ENCODE results near the gene ARFIP1. TPM values are rescaled to one million over a fixed set of nuclear protein-coding genes. Genes with fewer than 3 reads are reported as not detected.

Gene ARFIP1
- total RNA-seq, 1 experiment from 2014 or later: 32.7 TPM

DNA sequence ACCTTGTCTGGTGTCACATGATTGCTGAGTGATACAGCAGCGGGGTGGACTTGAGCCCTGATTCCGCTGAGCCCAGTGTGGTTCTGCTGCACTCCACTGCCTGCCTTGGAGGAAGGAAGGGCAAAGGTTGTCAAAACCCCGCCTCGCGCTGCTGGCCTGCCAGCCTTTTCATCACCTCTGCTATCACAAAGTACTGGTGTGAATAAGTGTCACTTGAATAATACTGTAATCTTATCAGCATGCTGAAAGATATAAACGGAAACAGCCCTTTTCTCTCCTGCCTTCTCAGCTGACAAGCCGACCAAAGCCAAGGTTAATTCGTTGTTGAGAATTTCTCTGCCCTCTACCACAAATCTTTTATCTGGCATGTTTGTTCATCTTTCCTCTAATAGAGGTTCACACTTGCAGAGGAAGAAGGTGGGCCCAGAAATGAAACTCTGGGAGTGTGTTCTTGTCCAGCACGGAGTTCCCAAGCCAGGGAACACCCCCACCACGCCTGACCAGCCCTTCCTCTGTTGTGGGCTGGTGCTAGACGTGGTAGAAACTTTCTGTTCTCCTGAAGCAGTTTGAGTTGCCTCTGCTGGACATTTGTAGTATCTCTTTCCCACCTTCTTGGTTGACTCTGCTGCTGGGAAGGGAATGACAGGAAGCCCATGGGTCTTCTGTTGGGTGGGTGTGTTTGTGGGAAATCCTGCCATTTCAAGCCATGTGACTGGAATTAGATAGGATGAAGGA lies 177.8 kb downstream of the ARFIP1 start:
- no TSS peak for BruUV-seq (replicated peaks)
- Histone ChIP-seq H3K79me2 (ENCODE audit: insufficient read depth, low read length) (no peaks in the 10 kb centered on the region), H2AFZ (ENCODE audit: low read depth, low read length, poor library complexity, severe bottlenecking) (no peak overlapping the region), H3K4me2 (ENCODE audit: low read length) (no peak overlapping the region), H3K9me3 (ENCODE audit: control insufficient read depth in 1 of 2, insufficient read depth in 1 of 2, low read depth in 1 of 2, low read length in 2 of 2) (no peaks in the 10 kb centered on the region), H3K4me3 (replicated peaks in 1 of 2; ENCODE audit: low read depth in 1 of 2, low read length in 2 of 2) (no peak overlapping the region), H3K4me1 (ENCODE audit: control insufficient read depth in 1 of 2, insufficient read depth in 2 of 2, low read length in 2 of 2) (peaks cover 0 to 10% of the 10 kb centered on the region in 2 experiments; a peak in 2 of 4 replicates), H3K9me2 (ENCODE audit: insufficient read depth) (no peaks in the 10 kb centered on the region), H4K20me1 (ENCODE audit: insufficient read depth) (no peaks in the 10 kb centered on the region), H3K27me3 (ENCODE audit: insufficient read depth, low read length) (no peaks in the 10 kb centered on the region), H3K9ac (ENCODE audit: low read length) (no peak overlapping the region), H3K36me3 (ENCODE audit: control insufficient read depth in 1 of 2, insufficient read depth in 2 of 2, low read length in 2 of 2) (no peaks in the 10 kb centered on the region), H3K27ac (ENCODE audit: low read depth, low read length) (no peak overlapping the region)
- intact Hi-C loops (cut with micrococcal nuclease): no loop called here
- TF ChIP-seq EZH2phosphoT487 (IDR thresholded peaks at IDR 0.05; ENCODE audit: borderline replicate concordance) (no peak), POLR2A (IDR thresholded peaks at IDR 0.05; ENCODE audit: borderline replicate concordance, extremely low read depth, insufficient read depth, insufficient read length) (no peak)
- RAD21 ChIA-PET (ENCODE audit: low non-redundant PET in 1 of 2, low total read pairs in 2 of 2, uncharacterized antibody in 2 of 2, unreplicated experiment in 2 of 2): no interaction called here
- CTCF ChIA-PET: no interaction called here
- POLR2A ChIA-PET: no interaction called here
- ATAC-seq: peak; percentile 57
- no peak for DNase-seq (ENCODE audit: low read depth, low spot score)

DNA sequence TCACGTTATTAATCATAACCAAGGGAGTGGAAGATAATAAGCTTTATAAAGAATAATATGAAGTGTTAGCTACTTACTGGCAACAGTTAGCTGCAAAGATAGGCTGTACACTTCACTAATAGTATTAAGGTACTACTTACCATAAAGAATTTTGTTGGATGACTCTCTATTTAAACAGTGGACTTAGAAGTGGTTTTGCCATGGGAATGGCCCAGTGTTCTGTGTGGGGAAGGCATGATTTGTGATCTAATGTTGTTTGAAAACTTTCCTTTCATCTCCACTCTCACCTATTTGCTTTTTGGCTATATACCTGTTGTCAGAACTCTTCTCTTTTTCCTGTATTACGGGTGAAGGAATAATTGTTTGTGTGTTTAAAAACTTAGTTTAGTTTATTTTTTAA lies 179.3 kb downstream of the ARFIP1 start:
- POLR2A ChIA-PET: no interaction called here
- no TSS peak for BruUV-seq (replicated peaks)
- Histone ChIP-seq H3K79me2 (ENCODE audit: insufficient read depth, low read length) (no peaks in the 10 kb centered on the region), H2AFZ (ENCODE audit: low read depth, low read length, poor library complexity, severe bottlenecking) (no peak overlapping the region), H4K20me1 (ENCODE audit: insufficient read depth) (no peaks in the 10 kb centered on the region), H3K27me3 (ENCODE audit: insufficient read depth, low read length) (no peaks in the 10 kb centered on the region), H3K9ac (ENCODE audit: low read length) (no peak overlapping the region), H3K36me3 (ENCODE audit: control insufficient read depth in 1 of 2, insufficient read depth in 2 of 2, low read length in 2 of 2) (no peaks in the 10 kb centered on the region), H3K4me3 (replicated peaks in 1 of 2; ENCODE audit: low read depth in 1 of 2, low read length in 2 of 2) (no peak overlapping the region), H3K27ac (ENCODE audit: low read depth, low read length) (no peak overlapping the region), H3K9me3 (ENCODE audit: control insufficient read depth in 1 of 2, insufficient read depth in 1 of 2, low read depth in 1 of 2, low read length in 2 of 2) (no peaks in the 10 kb centered on the region), H3K4me1 (ENCODE audit: control insufficient read depth in 1 of 2, insufficient read depth in 2 of 2, low read length in 2 of 2) (peaks cover 0 to 2% of the 10 kb centered on the region in 2 experiments; a peak in 1 of 4 replicates), H3K4me2 (ENCODE audit: low read length) (no peak overlapping the region), H3K9me2 (ENCODE audit: insufficient read depth) (no peaks in the 10 kb centered on the region)
- TF ChIP-seq EGR1 (IDR thresholded peaks at IDR 0.05; ENCODE audit: low read depth): no peak
- no peak for TF ChIP-seq ZNF274 (IDR thresholded peaks at IDR 0.05; ENCODE audit: low read depth, low read length)
- TF ChIP-seq TCF7L2 (IDR thresholded peaks at IDR 0.05; ENCODE audit: borderline replicate concordance, extremely low read depth, insufficient read depth, insufficient read length): no peak
- TF ChIP-seq POLR2A (IDR thresholded peaks at IDR 0.05; ENCODE audit: borderline replicate concordance, extremely low read depth, insufficient read depth, insufficient read length): no peak
- TF ChIP-seq, protein P1, sequence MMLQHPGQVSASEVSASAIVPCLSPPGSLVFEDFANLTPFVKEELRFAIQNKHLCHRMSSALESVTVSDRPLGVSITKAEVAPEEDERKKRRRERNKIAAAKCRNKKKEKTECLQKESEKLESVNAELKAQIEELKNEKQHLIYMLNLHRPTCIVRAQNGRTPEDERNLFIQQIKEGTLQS (IDR thresholded peaks at IDR 0.05): no peak
- no peak for TF ChIP-seq CEBPB (IDR thresholded peaks at IDR 0.05; ENCODE audit: low read depth)
- TF ChIP-seq ZFX (IDR thresholded peaks at IDR 0.05): no peak
- TF ChIP-seq, protein P2, sequence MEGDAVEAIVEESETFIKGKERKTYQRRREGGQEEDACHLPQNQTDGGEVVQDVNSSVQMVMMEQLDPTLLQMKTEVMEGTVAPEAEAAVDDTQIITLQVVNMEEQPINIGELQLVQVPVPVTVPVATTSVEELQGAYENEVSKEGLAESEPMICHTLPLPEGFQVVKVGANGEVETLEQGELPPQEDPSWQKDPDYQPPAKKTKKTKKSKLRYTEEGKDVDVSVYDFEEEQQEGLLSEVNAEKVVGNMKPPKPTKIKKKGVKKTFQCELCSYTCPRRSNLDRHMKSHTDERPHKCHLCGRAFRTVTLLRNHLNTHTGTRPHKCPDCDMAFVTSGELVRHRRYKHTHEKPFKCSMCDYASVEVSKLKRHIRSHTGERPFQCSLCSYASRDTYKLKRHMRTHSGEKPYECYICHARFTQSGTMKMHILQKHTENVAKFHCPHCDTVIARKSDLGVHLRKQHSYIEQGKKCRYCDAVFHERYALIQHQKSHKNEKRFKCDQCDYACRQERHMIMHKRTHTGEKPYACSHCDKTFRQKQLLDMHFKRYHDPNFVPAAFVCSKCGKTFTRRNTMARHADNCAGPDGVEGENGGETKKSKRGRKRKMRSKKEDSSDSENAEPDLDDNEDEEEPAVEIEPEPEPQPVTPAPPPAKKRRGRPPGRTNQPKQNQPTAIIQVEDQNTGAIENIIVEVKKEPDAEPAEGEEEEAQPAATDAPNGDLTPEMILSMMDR (IDR thresholded peaks at IDR 0.05 in 2 of 3, conservative IDR thresholded peaks at IDR 0.05 in 1 of 3; ENCODE audit: borderline replicate concordance in 1 of 3, insufficient read depth in 1 of 3, low read depth in 2 of 3, low read length in 2 of 3): no peak
- no peak for TF ChIP-seq FOSL1 (IDR thresholded peaks at IDR 0.05; ENCODE audit: low read depth)
- TF ChIP-seq YY1 (IDR thresholded peaks at IDR 0.05; ENCODE audit: extremely low read depth, insufficient replicate concordance, low read depth, low read length): no peak
- no peak for TF ChIP-seq ELF1 (IDR thresholded peaks at IDR 0.05; ENCODE audit: borderline replicate concordance, low read depth)
- TF ChIP-seq POLR2AphosphoS5 (IDR thresholded peaks at IDR 0.05; ENCODE audit: low read depth, low read length): no peak
- TF ChIP-seq JUND (IDR thresholded peaks at IDR 0.05): no peak
- CTCF ChIA-PET: no interaction called here
- DNase-seq (ENCODE audit: low read depth, low spot score): no peak
- intact Hi-C loops (cut with micrococcal nuclease): no loop called here
- RAD21 ChIA-PET (ENCODE audit: low non-redundant PET in 1 of 2, low total read pairs in 2 of 2, uncharacterized antibody in 2 of 2, unreplicated experiment in 2 of 2): no interaction called here
- no peak for ATAC-seq
